ENCODE data around the gene NME7.

NME7 gene

DNA sequence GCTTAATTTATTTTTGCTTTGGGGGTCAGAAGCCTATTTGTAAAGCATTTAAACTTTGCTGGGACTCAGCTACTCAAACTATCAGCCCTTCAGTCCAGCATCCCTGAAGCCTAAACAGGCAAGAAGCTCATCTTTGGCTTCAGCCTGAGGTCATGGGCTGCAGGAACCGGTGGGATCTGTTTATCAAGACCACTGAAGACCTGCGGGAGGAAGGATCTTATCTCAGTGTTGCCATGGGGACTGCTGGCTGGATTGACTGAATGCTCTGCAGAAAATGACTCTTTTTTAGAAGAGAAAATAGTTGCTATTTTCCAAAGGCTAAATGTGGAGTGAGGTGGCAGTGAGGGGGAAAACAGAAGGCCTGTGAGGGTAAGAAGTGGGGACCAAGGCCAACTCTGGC, 281.7 kb downstream of the NME7 start:
- no peak for DNase-seq (ENCODE audit: low read depth, low spot score)
